ENCODE data around the gene CLMN. TPM values are rescaled to one million over a fixed set of nuclear protein-coding genes. Genes with fewer than 3 reads are reported as not detected.

The CLMN gene
- total RNA-seq, 1 donor from 2014 or later: 6.3 TPM

GRCh38 chr14:95299271-95299670 lies 20.4 kb downstream of the CLMN start:
- no peak overlapping the region for H3K9ac ChIP-seq
- H3K36me3 ChIP-seq: no peaks in the 10 kb centered on the region
- H3K79me2 ChIP-seq (ENCODE audit: low read depth): no peaks in the 10 kb centered on the region
- H2AFZ ChIP-seq (replicated peaks): no peak overlapping the region
- Mint-ChIP-seq H3K9me3 (peaks cover 9% of the 10 kb centered on the region), H3K4me1 (peaks cover 36% of the 10 kb centered on the region), H3K4me3 (no peak overlapping the region), H3K36me3 (peaks cover 4% of the 10 kb centered on the region), H3K27ac (no peak overlapping the region), H3K27me3 (ENCODE audit: insufficient read depth, low read depth) (peaks cover 8% of the 10 kb centered on the region)
- H3K4me3 ChIP-seq: no peak overlapping the region
- no peak overlapping the region for H3K4me2 ChIP-seq
- no peak for TF ChIP-seq EZH2 (IDR thresholded peaks at IDR 0.05)
- no peak for TF ChIP-seq EZH2phosphoT487 (IDR thresholded peaks at IDR 0.05)
- TF ChIP-seq, protein P1, sequence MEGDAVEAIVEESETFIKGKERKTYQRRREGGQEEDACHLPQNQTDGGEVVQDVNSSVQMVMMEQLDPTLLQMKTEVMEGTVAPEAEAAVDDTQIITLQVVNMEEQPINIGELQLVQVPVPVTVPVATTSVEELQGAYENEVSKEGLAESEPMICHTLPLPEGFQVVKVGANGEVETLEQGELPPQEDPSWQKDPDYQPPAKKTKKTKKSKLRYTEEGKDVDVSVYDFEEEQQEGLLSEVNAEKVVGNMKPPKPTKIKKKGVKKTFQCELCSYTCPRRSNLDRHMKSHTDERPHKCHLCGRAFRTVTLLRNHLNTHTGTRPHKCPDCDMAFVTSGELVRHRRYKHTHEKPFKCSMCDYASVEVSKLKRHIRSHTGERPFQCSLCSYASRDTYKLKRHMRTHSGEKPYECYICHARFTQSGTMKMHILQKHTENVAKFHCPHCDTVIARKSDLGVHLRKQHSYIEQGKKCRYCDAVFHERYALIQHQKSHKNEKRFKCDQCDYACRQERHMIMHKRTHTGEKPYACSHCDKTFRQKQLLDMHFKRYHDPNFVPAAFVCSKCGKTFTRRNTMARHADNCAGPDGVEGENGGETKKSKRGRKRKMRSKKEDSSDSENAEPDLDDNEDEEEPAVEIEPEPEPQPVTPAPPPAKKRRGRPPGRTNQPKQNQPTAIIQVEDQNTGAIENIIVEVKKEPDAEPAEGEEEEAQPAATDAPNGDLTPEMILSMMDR (IDR thresholded peaks at IDR 0.05): no peak
- no peaks in the 10 kb centered on the region for H3F3A ChIP-seq (ENCODE audit: low read depth)
- H3K9me3 ChIP-seq (ENCODE audit: low read depth): no peaks in the 10 kb centered on the region
- no peaks in the 10 kb centered on the region for H4K20me1 ChIP-seq (ENCODE audit: low read depth)
- no peaks in the 10 kb centered on the region for H3K27me3 ChIP-seq
- no peak overlapping the region for H3K27ac ChIP-seq
- peaks cover 11% of the 10 kb centered on the region for H3K4me1 ChIP-seq
- no peak for DNase-seq (ENCODE audit: low spot score)

DNA sequence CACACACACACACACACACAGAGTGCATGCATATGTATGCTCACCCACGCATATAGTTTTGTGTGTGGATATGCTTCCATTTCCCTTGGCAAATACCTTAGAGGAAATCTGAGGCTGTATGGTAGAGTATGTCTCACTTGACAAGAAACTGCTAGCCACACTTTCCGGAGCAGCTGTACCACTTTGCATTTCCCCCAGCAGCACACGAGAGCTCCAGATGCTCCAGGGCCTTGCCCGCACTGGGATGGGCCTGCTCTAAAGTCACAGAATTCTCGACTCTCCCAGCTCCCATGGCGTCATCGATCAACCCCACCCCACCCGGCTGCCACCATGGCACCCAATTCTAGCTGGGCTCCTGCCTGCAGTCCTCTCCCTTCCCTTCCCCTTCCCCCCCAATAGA lies 21.9 kb downstream of the CLMN start:
- Mint-ChIP-seq H3K4me1 (peaks cover 22% of the 10 kb centered on the region), H3K27me3 (ENCODE audit: insufficient read depth, low read depth) (peaks cover 5% of the 10 kb centered on the region), H3K4me3 (no peak overlapping the region), H3K9me3 (peaks cover 9% of the 10 kb centered on the region), H3K27ac (no peak overlapping the region), H3K36me3 (peaks cover 4% of the 10 kb centered on the region)
- no peak for TF ChIP-seq EZH2phosphoT487 (IDR thresholded peaks at IDR 0.05)
- no peak for TF ChIP-seq EZH2 (IDR thresholded peaks at IDR 0.05)
- TF ChIP-seq, protein P1 (IDR thresholded peaks at IDR 0.05): no peak
- Histone ChIP-seq H4K20me1 (ENCODE audit: low read depth) (no peaks in the 10 kb centered on the region), H3K36me3 (no peaks in the 10 kb centered on the region), H3K4me2 (no peak overlapping the region), H3K27ac (no peak overlapping the region), H3F3A (ENCODE audit: low read depth) (no peaks in the 10 kb centered on the region), H3K9ac (no peak overlapping the region), H3K4me1 (peaks cover 4% of the 10 kb centered on the region), H3K9me3 (ENCODE audit: low read depth) (no peaks in the 10 kb centered on the region), H2AFZ (replicated peaks) (no peak overlapping the region), H3K27me3 (no peaks in the 10 kb centered on the region), H3K79me2 (ENCODE audit: low read depth) (no peaks in the 10 kb centered on the region), H3K4me3 (no peak overlapping the region)
- DNase-seq (ENCODE audit: low spot score): no peak

DNA sequence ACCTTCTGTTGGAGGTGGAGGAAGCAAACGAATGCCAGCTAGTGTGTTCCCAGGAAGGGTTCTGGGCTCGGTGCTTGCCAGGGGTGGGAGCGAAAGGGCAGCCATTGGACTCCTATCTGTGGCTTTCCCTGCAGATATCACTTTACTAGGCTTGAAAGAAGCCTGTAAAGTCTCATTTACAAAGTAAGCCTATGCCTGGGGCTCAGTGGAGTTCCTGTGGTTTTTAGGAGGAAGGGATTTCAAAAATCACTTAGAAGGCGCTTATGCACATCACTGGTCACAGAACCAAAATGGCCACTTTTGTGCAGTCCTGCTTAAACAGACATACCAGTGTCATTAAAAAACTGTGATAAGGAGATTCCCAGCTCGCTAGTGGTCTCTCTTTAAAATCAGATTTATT lies 22.7 kb downstream of the CLMN start:
- H3K27me3 ChIP-seq: no peaks in the 10 kb centered on the region
- H3K9me3 Mint-ChIP-seq: peaks cover 9% of the 10 kb centered on the region
- DNase-seq (ENCODE audit: low spot score): no peak
- H3K27ac ChIP-seq: no peak overlapping the region
- H3K36me3 ChIP-seq: no peaks in the 10 kb centered on the region
- peaks cover 4% of the 10 kb centered on the region for H3K36me3 Mint-ChIP-seq
- no peaks in the 10 kb centered on the region for H3F3A ChIP-seq (ENCODE audit: low read depth)
- H3K4me1 ChIP-seq: no peaks in the 10 kb centered on the region
- TF ChIP-seq, protein P1 (IDR thresholded peaks at IDR 0.05): no peak
- no peak for TF ChIP-seq EZH2phosphoT487 (IDR thresholded peaks at IDR 0.05)
- no peak for TF ChIP-seq EZH2 (IDR thresholded peaks at IDR 0.05)
- H3K4me2 ChIP-seq: no peak overlapping the region
- no peak overlapping the region for H3K4me3 ChIP-seq
- H2AFZ ChIP-seq (replicated peaks): no peak overlapping the region
- H3K4me3 Mint-ChIP-seq: no peak overlapping the region
- H3K9ac ChIP-seq: no peak overlapping the region
- no peak overlapping the region for H3K27ac Mint-ChIP-seq
- no peaks in the 10 kb centered on the region for H4K20me1 ChIP-seq (ENCODE audit: low read depth)
- no peaks in the 10 kb centered on the region for H3K9me3 ChIP-seq (ENCODE audit: low read depth)
- no peaks in the 10 kb centered on the region for H3K79me2 ChIP-seq (ENCODE audit: low read depth)
- peaks cover 24% of the 10 kb centered on the region for H3K4me1 Mint-ChIP-seq
- H3K27me3 Mint-ChIP-seq (ENCODE audit: insufficient read depth, low read depth): peaks cover 7% of the 10 kb centered on the region

Data from neural progenitor cell (in vitro differentiated cells).